Fibroblast of the aortic adventitia (primary cell): ENCODE measurements around the gene TCERG1. TPM values are rescaled to one million over a fixed set of nuclear protein-coding genes. Genes with fewer than 3 reads are reported as not detected.

ENCODE experiments used
- DNase-seq: peaks from one replicate; pipeline ENCODE4 v3.0.0-alpha.2; 2010; ENCODE audit warnings: low read depth
- H3K4me3 ChIP-seq: 2 replicates; pipeline ENCODE4 v1.5.1; 2011; ENCODE audit warnings: low read depth, mild to moderate bottlenecking, control low read depth, low read length, moderate library complexity
- CTCF ChIP-seq: IDR thresholded peaks from 2 replicates; pipeline ENCODE4 v1.5.1; 2011; ENCODE audit warnings: mild to moderate bottlenecking, low read length, control low read depth, inconsistent platforms; ENCODE audit not compliant: insufficient read depth
- total RNA-seq: library from RNA; depleted of rRNA; stranded (reverse); fragments of >200 nt; gene quantifications from 2 replicates; pipeline ENCODE4 v1.2.3, GENCODE V29; 2012; ENCODE audit warnings: low replicate concordance

Gene TCERG1
- total RNA-seq, 1 donor: 66.4 TPM

GRCh38 chr5:146466521-146467349 is 19.6 kb downstream of the TCERG1 start:
- no peak overlapping the region for H3K4me3 ChIP-seq
- peak; percentile 41 for DNase-seq
- peak; percentile 64 for TF ChIP-seq CTCF

GRCh38 chr5:146467760-146468159 is 20.6 kb downstream of the TCERG1 start:
- no peak for DNase-seq
- H3K4me3 ChIP-seq: no peak overlapping the region
- no peak for TF ChIP-seq CTCF

- no peak for TF ChIP-seq CTCF
- no peak for DNase-seq
- H3K4me3 ChIP-seq: no peak overlapping the region
Observed at GRCh38 chr5:146474065-146474464, 26.9 kb downstream of the TCERG1 start.

- no peak for DNase-seq
- H3K4me3 ChIP-seq: no peak overlapping the region
- TF ChIP-seq CTCF: peak; percentile 43
Observed at GRCh38 chr5:146475190-146475780, 28.2 kb downstream of the TCERG1 start.

GRCh38 chr5:146475906-146476305 is 28.8 kb downstream of the TCERG1 start:
- no peak overlapping the region for H3K4me3 ChIP-seq
- TF ChIP-seq CTCF: no peak
- DNase-seq: peak; percentile 10

GRCh38 chr5:146482775-146483174 is 35.6 kb downstream of the TCERG1 start:
- DNase-seq: no peak
- no peak overlapping the region for H3K4me3 ChIP-seq
- TF ChIP-seq CTCF: no peak
